Activated naive CD4-positive, alpha-beta T cell treated with anti-CD3 and anti-CD28 coated beads, Interleukin-2, amount 50 U/mL, for 16 hours (primary cell): ENCODE measurements around the gene PLA2R1.

ENCODE experiments used
- DNase-seq: peaks from one replicate; pipeline ENCODE4 v3.0.0-alpha.2; 2020

PLA2R1 gene

DNA sequence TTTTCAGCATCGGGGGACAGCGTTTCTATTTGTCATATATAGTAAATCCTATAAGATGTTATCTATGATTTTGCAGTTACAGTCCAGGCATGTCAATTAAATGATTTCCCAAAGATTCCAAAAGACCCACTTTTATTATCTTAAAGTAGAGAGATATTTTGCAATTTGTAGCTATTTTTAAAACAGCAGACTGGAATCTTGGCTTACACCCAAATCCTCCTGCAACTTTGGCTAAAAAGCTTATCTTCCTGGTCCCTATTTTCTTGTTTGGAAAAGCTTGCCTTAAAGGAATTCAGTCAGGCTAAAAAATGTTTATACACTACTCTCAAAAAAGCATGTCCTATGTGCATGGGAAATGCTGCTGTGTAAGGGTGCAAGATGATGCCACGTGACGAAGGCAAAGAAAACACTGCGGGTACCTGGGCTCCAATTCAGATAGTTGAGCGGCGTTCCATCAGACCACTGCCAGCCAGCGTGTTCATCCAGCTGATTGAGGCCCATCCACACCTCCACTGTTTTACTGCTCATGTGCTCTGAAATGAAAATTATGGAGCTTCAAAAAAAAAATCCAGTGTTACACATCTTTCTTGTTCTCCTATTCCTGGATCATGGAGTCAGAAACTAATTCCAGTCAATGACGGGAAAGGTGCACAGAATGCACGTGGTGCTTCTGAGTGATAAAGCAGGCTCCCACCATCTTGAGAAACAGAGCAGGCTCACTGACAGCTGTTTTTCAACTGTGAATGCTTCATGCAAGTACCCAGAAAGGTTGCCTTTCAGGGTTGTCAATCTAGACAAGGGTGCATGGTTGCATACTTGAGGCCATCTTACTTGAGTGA is 33.8 kb downstream of the PLA2R1 start:
- no peak for DNase-seq

- no peak for DNase-seq
These were observed 40.3 kb downstream of the PLA2R1 start for GRCh38 chr2:160022162-160022561.

DNA sequence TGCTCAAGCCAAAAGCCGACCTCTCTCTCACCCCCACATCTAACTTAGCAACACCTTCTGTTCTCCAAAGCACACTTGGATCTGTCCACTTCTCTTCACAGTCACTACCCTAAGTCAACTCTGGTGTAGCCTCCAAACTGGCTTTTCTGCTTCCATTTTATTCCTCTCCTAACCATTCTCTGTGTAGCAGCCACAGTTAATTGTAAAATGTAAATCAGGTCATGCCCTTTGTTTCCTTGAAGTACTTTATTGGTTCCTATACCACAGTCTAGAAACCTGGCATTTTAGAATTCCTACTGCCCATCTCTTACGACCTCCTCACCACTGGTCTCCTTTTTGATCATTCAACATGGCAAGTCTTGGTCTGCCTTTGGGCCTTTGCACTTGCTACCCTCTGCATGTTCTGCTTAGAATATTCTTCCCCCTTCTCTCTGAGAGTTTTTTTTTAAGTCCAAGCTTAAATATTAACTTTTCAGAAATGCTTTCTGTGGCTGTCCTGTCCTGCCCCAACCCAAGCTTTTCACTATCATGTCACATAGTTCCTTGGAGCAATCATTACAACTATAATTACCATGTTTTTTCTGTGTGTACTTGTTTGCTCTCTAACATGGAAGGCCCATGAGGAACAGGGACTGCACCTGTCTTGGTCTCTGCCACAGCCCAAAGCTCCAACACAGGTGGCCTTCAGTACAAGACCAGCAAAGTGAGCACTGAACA is 42.9 kb downstream of the PLA2R1 start:
- DNase-seq: no peak

GRCh38 chr2:160015746-160016145 is 46.7 kb downstream of the PLA2R1 start:
- DNase-seq: no peak

- DNase-seq: no peak
These were observed 48.2 kb downstream of the PLA2R1 start for GRCh38 chr2:160014227-160014626.

DNA sequence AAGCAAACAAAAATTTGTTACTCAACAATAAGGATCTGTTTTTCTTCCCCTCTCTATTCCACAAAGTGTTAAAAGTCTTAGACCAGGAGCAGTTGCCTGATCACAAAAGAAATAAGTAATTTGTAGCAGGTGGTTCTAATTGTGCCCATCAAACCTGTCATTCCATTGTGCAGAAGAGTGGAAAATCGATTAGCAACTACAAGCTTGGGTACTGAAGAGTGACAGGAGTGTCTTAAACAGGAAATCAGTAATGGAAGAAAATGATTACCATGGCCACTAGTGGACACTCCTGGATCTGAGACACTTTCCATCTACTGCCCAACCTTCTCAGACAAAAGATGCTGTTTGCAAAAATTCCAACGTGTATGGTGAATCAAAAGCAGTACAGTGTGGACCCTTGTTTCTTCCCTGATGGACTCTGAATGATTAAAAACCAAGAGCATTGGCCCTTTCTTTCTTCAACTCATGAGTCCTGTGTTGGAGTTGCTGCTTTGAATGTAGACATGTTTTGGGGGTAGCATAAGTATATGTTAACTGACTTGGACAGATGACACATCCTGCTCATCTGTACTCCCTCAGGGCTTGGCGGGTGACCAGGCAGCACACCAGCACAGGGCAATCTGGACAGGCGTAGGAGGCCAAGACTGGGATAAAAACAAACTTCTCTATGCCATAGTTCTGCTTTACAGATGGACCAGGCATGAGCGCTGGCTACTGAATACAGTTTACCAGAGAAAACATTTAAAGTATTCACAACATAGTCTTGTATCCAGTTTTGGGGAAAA is 51.9 kb downstream of the PLA2R1 start:
- DNase-seq: no peak

- no peak for DNase-seq
These were observed 55.3 kb downstream of the PLA2R1 start for GRCh38 chr2:160007111-160007510.

- no peak for DNase-seq
These were observed 55.9 kb downstream of the PLA2R1 start for GRCh38 chr2:160006475-160006874.

DNA sequence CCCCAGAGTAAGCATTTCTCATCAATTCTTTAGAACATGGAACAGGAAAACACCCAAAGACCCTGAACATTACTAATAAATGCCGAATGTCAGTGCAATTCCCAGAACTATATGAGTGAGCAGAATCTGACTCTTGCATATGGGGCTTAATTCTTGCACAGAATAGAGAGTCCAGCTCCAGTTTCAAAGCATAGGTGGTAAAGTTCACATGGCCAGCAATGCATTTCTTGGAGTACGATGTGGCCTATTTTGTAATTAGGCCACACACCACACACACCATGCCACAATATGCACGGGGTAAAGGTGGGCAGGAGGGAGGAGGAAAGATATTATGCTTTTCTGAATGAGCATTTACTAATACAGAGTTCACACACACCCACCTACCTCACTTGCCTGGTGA is 56.5 kb downstream of the PLA2R1 start:
- no peak for DNase-seq

DNA sequence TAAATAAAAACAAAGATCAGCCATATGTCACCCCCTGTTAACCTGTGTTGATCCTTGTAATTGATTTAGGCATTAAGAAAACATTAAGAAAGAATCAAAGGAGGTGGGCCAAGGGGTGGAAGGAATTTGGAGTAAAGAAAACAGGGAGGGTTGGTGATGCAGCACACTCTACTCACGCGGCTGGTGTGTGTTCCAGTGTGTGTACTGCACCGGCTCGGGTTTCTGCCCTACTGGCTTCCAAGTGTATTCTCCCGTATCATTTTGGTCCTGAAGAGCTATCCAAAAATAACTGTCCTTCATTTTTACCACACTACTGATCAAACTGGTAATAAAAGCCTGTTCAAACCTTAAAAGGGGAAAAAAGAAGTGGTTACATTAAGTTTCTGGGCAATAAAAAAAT is 56.9 kb downstream of the PLA2R1 start:
- DNase-seq: no peak

DNA sequence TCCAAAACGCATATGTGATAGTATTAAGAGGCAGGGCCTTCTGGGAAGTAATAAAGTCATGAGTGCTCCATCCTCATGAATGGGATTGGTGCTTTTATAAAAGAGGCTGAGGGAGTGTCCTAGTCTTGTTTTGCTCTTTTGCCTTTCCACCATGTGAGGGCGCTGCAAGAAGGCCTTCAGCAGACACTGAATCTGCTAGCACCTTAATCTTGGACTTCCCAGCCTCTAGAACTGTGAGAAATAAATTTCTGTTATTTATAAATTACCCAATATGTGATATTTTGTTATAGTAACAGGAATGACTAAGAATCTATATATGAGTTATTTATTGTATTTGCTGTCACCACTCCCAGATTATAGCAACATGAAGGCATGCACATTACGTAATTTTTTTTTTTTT is 63.5 kb downstream of the PLA2R1 start:
- DNase-seq: no peak

DNA sequence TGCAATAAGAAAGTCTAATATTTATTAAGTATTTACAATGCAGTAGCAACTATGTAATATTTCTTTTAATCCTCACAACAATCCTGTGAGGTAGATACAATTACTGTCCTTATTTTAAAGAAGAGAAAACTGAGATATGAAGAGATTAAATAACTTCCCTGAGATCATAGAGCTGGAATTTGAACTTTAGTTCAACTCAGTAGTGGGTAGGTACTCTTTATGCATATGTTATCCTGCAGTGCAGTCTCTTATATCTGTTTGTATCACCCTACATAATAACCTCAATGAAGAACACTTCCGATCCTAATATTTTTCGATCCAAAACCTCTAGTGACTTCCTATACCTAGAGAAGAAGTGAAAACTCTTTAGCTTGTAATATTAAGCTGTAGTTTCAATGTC is 64.2 kb downstream of the PLA2R1 start:
- DNase-seq: no peak

DNA sequence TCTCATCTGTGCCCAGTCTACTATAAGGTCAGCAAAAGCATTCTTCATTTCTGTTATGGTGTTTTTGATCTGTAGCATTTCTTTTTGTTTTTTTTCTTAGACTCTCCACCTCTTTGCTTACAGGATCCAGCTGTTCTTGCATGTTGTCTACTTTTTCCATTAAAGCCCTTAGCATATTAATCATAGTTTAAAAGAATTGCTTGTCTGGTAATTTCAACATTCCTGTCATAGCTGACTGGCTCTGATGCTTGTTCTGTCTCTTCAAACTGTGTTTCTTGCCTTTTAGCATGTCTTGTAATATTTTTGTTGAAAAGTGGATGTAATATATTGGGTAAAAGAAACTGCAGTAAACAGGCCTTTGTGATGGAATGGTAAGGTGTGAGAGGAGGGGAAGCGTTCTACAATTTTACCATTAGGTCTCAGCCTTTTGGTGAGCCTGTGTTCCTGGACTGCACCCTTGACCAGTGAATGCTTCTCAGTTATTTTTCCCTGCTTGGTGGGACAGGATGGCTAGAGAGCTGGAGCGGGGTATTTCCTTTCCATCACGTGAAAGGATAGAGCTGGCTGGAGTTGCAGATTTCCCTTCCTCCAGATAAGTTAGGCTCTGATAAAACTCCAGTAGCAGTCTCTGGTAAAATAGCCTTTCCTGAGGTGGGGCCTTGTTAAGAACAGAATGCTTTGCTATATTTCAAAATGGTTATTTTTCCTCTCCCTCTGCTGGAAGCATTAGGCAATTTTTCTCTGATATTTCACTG is 65.4 kb downstream of the PLA2R1 start:
- DNase-seq: no peak

DNA sequence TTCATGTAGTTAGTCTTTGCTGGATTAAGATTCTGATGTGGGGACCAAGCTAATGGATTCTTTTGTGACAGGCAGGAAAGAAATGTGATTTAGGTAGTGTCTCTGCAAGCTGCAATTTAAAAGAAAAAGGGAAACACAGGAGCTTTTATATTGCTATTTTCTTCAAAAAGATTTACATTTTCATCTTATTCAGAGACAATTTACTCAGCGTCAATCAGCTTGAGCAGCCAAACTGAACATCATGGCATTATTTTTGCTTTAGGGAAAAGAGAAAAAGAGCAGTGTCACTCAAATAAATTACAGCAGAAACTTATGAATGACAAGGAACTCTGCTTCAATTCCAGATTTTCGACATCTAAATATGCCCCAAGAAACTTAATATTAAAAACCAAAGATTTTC is 67.4 kb downstream of the PLA2R1 start:
- DNase-seq: no peak

DNA sequence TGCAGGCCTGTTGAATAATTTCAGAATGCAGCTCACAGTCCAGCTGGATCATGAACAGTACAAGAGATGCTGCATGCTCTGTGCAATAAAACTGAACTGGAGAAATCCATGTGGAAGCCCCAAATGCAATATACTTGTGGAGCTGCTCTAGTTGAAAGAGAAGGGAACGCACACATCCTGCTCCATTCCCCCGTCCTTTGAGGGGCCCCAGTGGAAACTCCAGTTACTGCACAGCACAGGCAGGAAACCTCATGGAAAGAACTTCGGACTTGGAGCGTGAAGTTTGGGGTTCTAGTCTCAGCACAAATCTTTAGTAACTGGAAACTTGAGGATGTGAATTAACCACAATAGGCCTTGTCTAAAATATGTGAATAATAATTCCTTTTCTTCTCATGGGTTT is 73.2 kb downstream of the PLA2R1 start:
- DNase-seq: no peak

DNA sequence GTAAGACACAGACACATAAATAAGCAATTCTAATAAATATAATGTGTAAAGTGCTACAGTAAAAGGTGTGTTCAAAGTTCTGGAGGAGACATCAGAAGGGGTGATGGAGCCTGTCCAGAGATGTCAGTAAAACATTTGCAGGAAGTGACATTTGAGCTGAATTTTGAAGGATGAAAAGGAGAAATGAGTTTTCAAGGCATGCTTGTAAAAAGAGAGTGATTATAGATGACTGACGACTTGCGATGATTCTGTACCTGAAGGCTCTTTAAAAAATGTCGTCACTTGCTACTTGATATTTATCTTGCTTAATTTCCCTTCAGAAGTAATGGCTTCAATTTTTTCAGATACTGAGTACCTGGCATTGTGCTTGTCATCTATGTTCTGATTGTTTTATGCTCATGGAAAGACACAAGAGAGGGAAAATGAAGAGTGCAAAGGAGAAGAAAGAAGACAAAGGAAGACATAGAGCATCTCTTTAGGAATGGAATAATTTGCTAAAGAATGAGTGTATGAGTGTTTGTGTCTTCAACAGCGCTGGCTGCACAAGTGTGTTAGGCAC is 73.9 kb downstream of the PLA2R1 start:
- DNase-seq: no peak

GRCh38 chr2:159987181-159987580 is 75.2 kb downstream of the PLA2R1 start:
- no peak for DNase-seq

DNA sequence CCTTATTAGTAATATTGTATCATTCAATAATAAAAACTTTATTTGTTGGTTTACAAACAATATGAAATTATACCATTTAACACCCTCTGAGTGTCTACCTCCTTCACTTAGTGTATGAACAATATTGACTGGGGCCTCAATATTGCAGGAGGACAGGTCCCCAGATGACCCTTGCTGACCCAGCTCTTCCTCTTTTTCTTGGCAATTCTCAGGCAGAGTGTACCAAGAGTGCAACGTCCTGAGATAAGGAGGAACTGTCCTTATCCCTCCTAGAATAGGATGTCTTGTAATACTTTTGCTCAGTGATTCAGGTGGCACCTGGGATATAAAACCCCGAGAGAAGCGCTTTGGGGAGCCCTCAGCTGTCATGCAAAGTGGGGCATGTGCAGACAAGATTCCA is 76.8 kb downstream of the PLA2R1 start:
- no peak for DNase-seq

DNA sequence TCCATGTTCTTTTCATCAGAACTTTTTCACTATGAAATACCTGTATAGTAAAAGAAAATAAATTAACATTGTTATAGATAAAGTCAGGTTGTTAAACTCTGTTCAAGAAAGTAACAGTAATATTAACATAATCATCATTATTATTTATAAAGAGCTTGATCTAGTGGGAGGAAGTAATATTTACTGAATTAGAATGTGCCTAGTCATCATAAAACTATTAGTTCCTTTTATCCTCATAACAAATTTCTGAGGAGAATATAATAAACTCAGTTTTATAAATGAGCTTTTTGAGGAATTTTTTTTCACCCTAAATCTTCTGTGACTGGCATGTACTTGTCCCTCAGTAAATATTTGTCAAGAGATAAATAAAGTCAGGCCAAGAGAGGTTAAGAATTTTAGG is 78.4 kb downstream of the PLA2R1 start:
- DNase-seq: no peak

- no peak for DNase-seq
These were observed 79.3 kb downstream of the PLA2R1 start for GRCh38 chr2:159982842-159983785.

- no peak for DNase-seq
These were observed 80.1 kb downstream of the PLA2R1 start for GRCh38 chr2:159982270-159982669.
